ENCODE results near the gene GRK4. TPM values are rescaled to one million over a fixed set of nuclear protein-coding genes. Genes with fewer than 3 reads are reported as not detected.
"Not testable (repeated sequence)": the region's sequence is repeated elsewhere in the genome, so short reads cannot be mapped to it uniquely, and the experiment has no call there.

Gene GRK4
- total RNA-seq, 1 donor from 2014 or later = 4.4 TPM

GRCh38 chr4:2930758-2931511, 32.4 kb upstream of the GRK4 start:
- no peak for DNase-seq

GRCh38 chr4:2931512-2932301, 31.7 kb upstream of the GRK4 start:
- DNase-seq = peak; percentile 68

GRCh38 chr4:2932321-2932950, 30.9 kb upstream of the GRK4 start:
- DNase-seq = no peak

- DNase-seq = peak; percentile 16
Measured at GRCh38 chr4:2932951-2933565, 30.3 kb upstream of the GRK4 start.

- DNase-seq = peak; percentile 48
Measured at GRCh38 chr4:2933566-2934076, 29.8 kb upstream of the GRK4 start.

GRCh38 chr4:2934077-2934812, 29.1 kb upstream of the GRK4 start:
- DNase-seq = peak; percentile 39

- DNase-seq = peak; percentile 91
Measured at GRCh38 chr4:2934813-2935761, 28.3 kb upstream of the GRK4 start.

- DNase-seq = no peak
Measured at GRCh38 chr4:2935762-2936743, 27.3 kb upstream of the GRK4 start.

- peak; percentile 27 for DNase-seq
Measured at GRCh38 chr4:2936773-2937145, 26.6 kb upstream of the GRK4 start.

GRCh38 chr4:2937146-2937857, 26.1 kb upstream of the GRK4 start:
- no peak for DNase-seq

GRCh38 chr4:2937986-2938385, 25.4 kb upstream of the GRK4 start:
- DNase-seq = no peak

GRCh38 chr4:2938411-2938810, 25.0 kb upstream of the GRK4 start:
- not testable (repeated sequence) for DNase-seq

GRCh38 chr4:2938906-2939305, 24.5 kb upstream of the GRK4 start:
- DNase-seq = no peak

- DNase-seq = no peak
Measured at GRCh38 chr4:2939383-2940243, 23.8 kb upstream of the GRK4 start.

GRCh38 chr4:2940267-2941137, 22.9 kb upstream of the GRK4 start:
- no peak for DNase-seq

- DNase-seq = no peak
Measured at GRCh38 chr4:2941138-2942036, 22.0 kb upstream of the GRK4 start.

All from dermis blood vessel endothelial cell (primary cell).